Measurements from ENCODE around the gene SCUBE2.

GRCh38 chr11:9120664-9121468 is 29.5 kb upstream of the SCUBE2 start:
- TF ChIP-seq CTCF (conservative IDR thresholded peaks at IDR 0.05 in 1 of 2, IDR thresholded peaks at IDR 0.05 in 1 of 2; ENCODE audit: low read depth in 1 of 2, low read length in 2 of 2) (peak; percentile 4 to 26), EZH2 (IDR thresholded peaks at IDR 0.05; ENCODE audit: low read length, missing control alignments) (no peak)
